Endodermal cell (in vitro differentiated cells): ENCODE data around the gene CELF4. TPM values are rescaled to one million over a fixed set of nuclear protein-coding genes. Genes with fewer than 3 reads are reported as not detected.

ENCODE experiments used
- DNase-seq: peaks from one replicate; pipeline ENCODE4 v3.0.0-alpha.2; 2017
- H3K27ac ChIP-seq: 2 replicates; pipeline ENCODE4 v1.5.1; 2013; ENCODE audit warnings: mild to moderate bottlenecking, low read depth, low read length, moderate library complexity
- H3K27me3 ChIP-seq: 2 replicates; pipeline ENCODE4 v1.6.1; 2013; ENCODE audit warnings: mild to moderate bottlenecking, low read length, moderate library complexity; ENCODE audit not compliant: insufficient read depth, control insufficient read depth, poor library complexity, severe bottlenecking
- H3K36me3 ChIP-seq: 2 replicates; pipeline ENCODE4 v1.7.0; 2013; ENCODE audit warnings: mild to moderate bottlenecking, low read length, moderate library complexity; ENCODE audit not compliant: control insufficient read depth, insufficient read depth
- H3K4me1 ChIP-seq: one replicate; pipeline ENCODE4 v1.7.0; 2013; ENCODE audit warnings: low read length; ENCODE audit not compliant: control insufficient read depth, insufficient read depth
- H3K4me3 ChIP-seq: 2 replicates; pipeline ENCODE4 v1.5.1; 2013; ENCODE audit warnings: mild to moderate bottlenecking, low read length, moderate library complexity
- H3K9ac ChIP-seq: 2 replicates; pipeline ENCODE4 v1.6.1; 2013; ENCODE audit warnings: mild to moderate bottlenecking, low read length, moderate library complexity; ENCODE audit not compliant: poor library complexity, severe bottlenecking; ENCODE audit errors: extremely low read depth
- H3K9me3 ChIP-seq: 2 replicates; pipeline ENCODE4 v1.6.1; 2013; ENCODE audit warnings: mild to moderate bottlenecking, low read length, moderate library complexity; ENCODE audit not compliant: control insufficient read depth
- H3K27ac Mint-ChIP-seq: 2 replicates; pipeline ENCODE4 v1.8.0; 2020; ENCODE audit warnings: mixed read lengths
- H3K27me3 Mint-ChIP-seq: 2 replicates; pipeline ENCODE4 v1.8.0; 2021; ENCODE audit warnings: mild to moderate bottlenecking, mixed read lengths; ENCODE audit not compliant: insufficient read depth
- H3K36me3 Mint-ChIP-seq: 2 replicates; pipeline ENCODE4 v1.8.0; 2020; ENCODE audit warnings: low read depth, mixed read lengths
- H3K4me1 Mint-ChIP-seq: 2 replicates; pipeline ENCODE4 v1.8.0; 2020; ENCODE audit warnings: mixed read lengths
- H3K4me3 Mint-ChIP-seq: 2 replicates; pipeline ENCODE4 v1.8.0; 2020; ENCODE audit warnings: mild to moderate bottlenecking, moderate library complexity, mixed read lengths
- H3K9me3 Mint-ChIP-seq: 2 replicates; pipeline ENCODE4 v1.8.0; 2020; ENCODE audit warnings: mild to moderate bottlenecking, mixed read lengths
- CTCF ChIP-seq: fragments of 200-600 bp; sonication (generic); conservative IDR thresholded peaks from 2 replicates; pipeline ENCODE4 v1.5.0; 2021; ENCODE audit warnings: antibody characterized with exemption, mild to moderate bottlenecking
- WGBS, 2 experiments: methylation state at CpG; one replicate each; pipeline versions ENCODE4 v1.1.5 to v1.1.7; 2013; ENCODE audit warnings: missing lambda C conversion rate in 2 of 2, mixed read lengths in 1 of 2; ENCODE audit not compliant: insufficient coverage in 1 of 2, insufficient read length in 1 of 2; 5-methylcytosine and 5-hydroxymethylcytosine counted together
- total RNA-seq, 2 donors: library from RNA; stranded (reverse); fragmentation: NEBNext Ultra II Directional in 1 of 2; extraction: Animal tissue kit (Norgen Biotek cat#: 25700) in 1 of 2; gene quantifications; 2 replicates in 1 of 2; 3 replicates in 1 of 2; pipeline ENCODE4 v1.2.1, GENCODE V29; 2021

CELF4 gene
- total RNA-seq, 2 donors from 2014 or later: 5.7 to 6.7 TPM

DNA sequence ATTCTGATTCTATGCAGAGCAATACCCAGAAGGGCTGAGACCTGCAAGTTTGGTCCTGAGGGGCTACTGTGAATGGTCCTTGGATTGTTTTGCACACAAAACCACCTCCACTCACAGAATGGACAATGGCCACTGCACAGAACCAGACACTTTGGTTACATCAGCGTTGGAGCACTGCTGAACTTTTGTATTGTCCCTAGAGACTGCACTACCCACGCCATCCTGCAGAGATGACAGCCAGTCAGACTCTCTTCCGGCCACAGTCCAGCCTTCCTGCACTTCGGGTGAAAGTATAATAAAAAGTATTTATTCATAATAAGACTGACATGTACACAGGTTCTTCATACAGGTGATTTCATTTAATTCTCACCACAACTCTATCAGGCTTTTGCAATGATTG lies 35.7 kb downstream of the CELF4 start:
- H3K9ac ChIP-seq: no peak overlapping the region
- no peaks in the 10 kb centered on the region for H3K36me3 ChIP-seq
- Mint-ChIP-seq H3K4me1 (peaks cover 4% of the 10 kb centered on the region), H3K36me3 (no peaks in the 10 kb centered on the region), H3K4me3 (no peak overlapping the region), H3K27ac (no peak overlapping the region), H3K27me3 (peaks cover 26% of the 10 kb centered on the region), H3K9me3 (no peaks in the 10 kb centered on the region)
- no peaks in the 10 kb centered on the region for H3K4me1 ChIP-seq
- no peak overlapping the region for H3K4me3 ChIP-seq
- no peak overlapping the region for H3K27ac ChIP-seq
- WGBS, 2 experiments: 88 to 92% methylated on average over 2 to 4 of the region's 4 CpGs
- TF ChIP-seq CTCF: peak; percentile 12
- H3K9me3 ChIP-seq: no peaks in the 10 kb centered on the region
- H3K27me3 ChIP-seq: peaks cover 30% of the 10 kb centered on the region
- DNase-seq: no peak

DNA sequence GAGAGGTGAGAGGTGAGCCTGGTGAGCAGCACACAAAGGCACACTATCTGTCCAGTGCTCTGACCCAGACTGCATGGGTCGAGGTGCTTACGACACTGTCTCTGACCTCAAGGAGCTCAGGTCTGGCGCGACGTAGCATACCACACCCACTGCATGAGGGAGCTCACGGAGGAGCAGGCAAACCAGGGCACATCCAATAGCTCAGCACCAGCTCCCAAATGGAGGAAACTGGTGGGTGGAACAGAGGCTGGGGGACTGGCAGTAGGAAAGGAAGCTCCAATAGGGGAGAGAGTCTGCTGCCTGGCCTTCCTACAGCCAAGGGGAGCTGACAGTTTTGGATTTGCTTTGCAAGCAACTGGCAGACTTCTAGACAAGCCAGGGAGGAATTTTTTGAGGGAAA lies 36.3 kb downstream of the CELF4 start:
- no peak for DNase-seq
- H3K27ac Mint-ChIP-seq: no peak overlapping the region
- peaks cover 5% of the 10 kb centered on the region for H3K4me1 Mint-ChIP-seq
- whole genome bisulfite sequencing, 2 experiments: 88 to 93% methylated on average over 6 of the region's 6 CpGs
- no peak for TF ChIP-seq CTCF
- no peaks in the 10 kb centered on the region for H3K4me1 ChIP-seq
- H3K27ac ChIP-seq: no peak overlapping the region
- no peaks in the 10 kb centered on the region for H3K9me3 ChIP-seq
- H3K36me3 ChIP-seq: no peaks in the 10 kb centered on the region
- H3K4me3 Mint-ChIP-seq: no peak overlapping the region
- H3K36me3 Mint-ChIP-seq: no peaks in the 10 kb centered on the region
- H3K27me3 ChIP-seq: peaks cover 36% of the 10 kb centered on the region
- H3K27me3 Mint-ChIP-seq: peaks cover 30% of the 10 kb centered on the region
- H3K9me3 Mint-ChIP-seq: no peaks in the 10 kb centered on the region
- no peak overlapping the region for H3K9ac ChIP-seq
- no peak overlapping the region for H3K4me3 ChIP-seq

- peaks cover 49% of the 10 kb centered on the region for H3K27me3 Mint-ChIP-seq
- H3K27ac Mint-ChIP-seq: no peak overlapping the region
- Histone ChIP-seq H3K9me3 (no peaks in the 10 kb centered on the region), H3K36me3 (no peaks in the 10 kb centered on the region), H3K4me3 (no peak overlapping the region), H3K9ac (no peak overlapping the region), H3K27me3 (peaks cover 53% of the 10 kb centered on the region), H3K4me1 (no peaks in the 10 kb centered on the region), H3K27ac (no peak overlapping the region)
- H3K9me3 Mint-ChIP-seq: no peaks in the 10 kb centered on the region
- H3K4me3 Mint-ChIP-seq: no peak overlapping the region
- WGBS, 2 experiments: 79 to 100% methylated on average over 1 to 3 of the region's 3 CpGs
- TF ChIP-seq CTCF: no peak
- H3K36me3 Mint-ChIP-seq: no peaks in the 10 kb centered on the region
- no peak for DNase-seq
- H3K4me1 Mint-ChIP-seq: peaks cover 7% of the 10 kb centered on the region
These were observed 38.2 kb downstream of the CELF4 start for GRCh38 chr18:37527395-37527794.
